GM23248 (cell line): ENCODE results near the gene TMEM182.

Source experiments
- EZH2 ChIP-seq: fragments of 200-600 bp; sonication (generic); IDR thresholded peaks from 2 replicates; pipeline ENCODE4 v1.6.1; 2018; ENCODE audit warnings: antibody characterized with exemption, mild to moderate bottlenecking; ENCODE audit not compliant: insufficient read depth, poor library complexity, severe bottlenecking
- EZH2phosphoT487 ChIP-seq: fragments of 200-600 bp; sonication (generic); IDR thresholded peaks from 2 replicates; pipeline ENCODE4 v1.6.1; 2018; ENCODE audit warnings: antibody characterized with exemption, moderate library complexity, mild to moderate bottlenecking, low read depth; ENCODE audit not compliant: insufficient read depth

DNA sequence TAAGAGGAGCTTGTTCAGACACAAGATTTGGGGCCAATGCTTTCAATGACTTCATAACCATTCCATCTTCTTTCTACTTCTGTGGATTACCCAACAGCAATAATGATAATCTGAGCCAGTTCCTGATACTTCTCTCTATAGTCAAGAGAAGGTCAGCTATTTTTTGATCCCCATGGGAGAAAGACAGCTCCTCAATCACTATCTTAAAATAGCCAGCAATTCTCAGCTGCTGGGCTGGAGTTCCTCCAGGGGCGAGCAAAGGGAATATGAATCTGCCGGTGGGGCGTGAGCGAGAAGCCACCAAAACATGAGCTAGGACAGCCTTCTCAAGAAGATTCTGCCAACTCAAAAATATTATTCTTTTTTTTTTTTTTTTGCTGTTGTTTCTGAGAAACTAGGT lies at the start of gene TMEM182:
- TF ChIP-seq EZH2 (no peak), EZH2phosphoT487 (no peak)
